Esophagus muscularis mucosa (tissue), 4 donors: Measurements from ENCODE around the gene KLK1. TPM values are rescaled to one million over a fixed set of nuclear protein-coding genes. Genes with fewer than 3 reads are reported as not detected.

ENCODE experiments used
- DNase-seq: peaks from one replicate; pipeline ENCODE4 v3.0.0-alpha.2; 2017; ENCODE audit errors: extremely low spot score
- H3K27ac ChIP-seq, 4 donors: fragments of 200-600 bp; sonication (generic); replicated peaks in 1 of 4; 1 replicate in 3 of 4; 2 replicates in 1 of 4; pipeline ENCODE4 v1.5.1; 2016 to 2019; ENCODE audit warnings: mild to moderate bottlenecking in 1 of 4
- H3K27me3 ChIP-seq, 4 donors: fragments of 200-600 bp; sonication (generic); one replicate each; pipeline versions ENCODE4 v1.5.1 to v1.6.0; 2016 to 2019
- H3K36me3 ChIP-seq, 4 donors: fragments of 200-600 bp; sonication (generic); one replicate each; pipeline ENCODE4 v1.5.1; 2016 to 2019
- H3K4me1 ChIP-seq, 4 donors: fragments of 200-600 bp; sonication (generic); one replicate each; pipeline ENCODE4 v1.5.1; 2016 to 2019
- H3K4me3 ChIP-seq, 4 donors: fragments of 200-600 bp; sonication (generic); 1 replicate in 2 of 4; 2 replicates in 2 of 4; pipeline ENCODE4 v1.5.1; 2016 to 2019; ENCODE audit warnings: mild to moderate bottlenecking in 4 of 4, moderate library complexity in 1 of 4
- H3K9me3 ChIP-seq, 4 donors: fragments of 200-600 bp; sonication (generic); 1 replicate in 3 of 4; 2 replicates in 1 of 4; pipeline ENCODE4 v1.5.1; 2016 to 2019
- CTCF ChIP-seq, 3 experiments: fragments of 200-600 bp in 2 of 3; fragments of 450-650 bp in 1 of 3; sonication (generic) in 2 of 3; IDR thresholded peaks; one replicate each; pipeline ENCODE4 v1.5.1; 2017 to 2019; ENCODE audit warnings: antibody characterized with exemption in 3 of 3, mild to moderate bottlenecking in 2 of 3, moderate library complexity in 1 of 3
- EP300 ChIP-seq: sonication (generic); formaldehyde crosslinking; IDR thresholded peaks from one replicate; pipeline ENCODE4 v1.6.1; 2017; ENCODE audit warnings: antibody characterized with exemption
- POLR2A ChIP-seq: fragments of 450-650 bp; IDR thresholded peaks from one replicate; pipeline ENCODE4 v1.6.1; 2017; ENCODE audit warnings: antibody characterized with exemption, moderate library complexity, mild to moderate bottlenecking, low read depth
- POLR2AphosphoS5 ChIP-seq, 2 donors: sonication (generic); formaldehyde crosslinking; IDR thresholded peaks; one replicate each; pipeline ENCODE4 v1.6.1; 2017; ENCODE audit warnings: antibody characterized with exemption in 2 of 2
- WGBS: methylation state at CpG from one replicate; pipeline ENCODE4 v1.1.5; 2018; 5-methylcytosine and 5-hydroxymethylcytosine counted together
- intact Hi-C: fragments of 100-400 bp; cut with DNase I; formaldehyde crosslinking; loops from one replicate; pipeline ENCODE4 v1.15.1; 2023
- total RNA-seq, 4 donors: library from RNA; depleted of rRNA; stranded (reverse); fragments of >200 nt; gene quantifications; one replicate each; pipeline versions ENCODE4 v1.1.0 to v1.2.1, GENCODE V29; 2016

KLK1 gene
- total RNA-seq: not detected

- no peak within 1 kb of the TSS for H3K4me3 ChIP-seq
- peaks cover 0 to 79% (median 25%) of the 10 kb centered on the region in 4 donors for H3K27me3 ChIP-seq
- intact Hi-C loops: no loop called here
- H3K27ac ChIP-seq: no peak within 1 kb of the TSS
- 68% methylated on average over 10 of the region's 14 CpGs for WGBS
- TF ChIP-seq POLR2AphosphoS5 (IDR thresholded peaks at IDR 0.05) (no peak), POLR2A (no peak), EP300 (no peak), CTCF (IDR thresholded peaks at IDR 0.05) (no peak)
- H3K36me3 ChIP-seq: no peaks in the 10 kb centered on the region
- no peak for DNase-seq
- peaks cover 0 to 14% (median 12%) of the 10 kb centered on the region in 4 donors for H3K4me1 ChIP-seq
- no peaks in the 10 kb centered on the region for H3K9me3 ChIP-seq
These were observed at the start of gene KLK1 for GRCh38 chr19:50823389-50824042. TSS of gene KLK1 (minus strand) at chr19:50823787. CDS start at chr19:50823748, 39 bp downstream.

- H3K36me3 ChIP-seq: no peaks in the 10 kb centered on the region
- H3K4me1 ChIP-seq: no peaks in the 10 kb centered on the region
- no peaks in the 10 kb centered on the region for H3K9me3 ChIP-seq
- no peak within 1 kb of the TSS for H3K4me3 ChIP-seq
- no peak within 1 kb of the TSS for H3K27ac ChIP-seq
- no peak for TF ChIP-seq CTCF (IDR thresholded peaks at IDR 0.05)
- no peak for TF ChIP-seq POLR2AphosphoS5 (IDR thresholded peaks at IDR 0.05)
- no peak for TF ChIP-seq POLR2A
- no peak for TF ChIP-seq EP300
- peaks cover 0 to 92% (median 0%) of the 10 kb centered on the region in 4 donors for H3K27me3 ChIP-seq
- intact Hi-C loops: no loop called here
- WGBS: 83% methylated on average over 3 of the region's 3 CpGs
- DNase-seq: no peak
These were observed 49.5 kb upstream of the KLK1 start, which contains the start of gene KLK2 for GRCh38 chr19:50873056-50873455. TSS of gene KLK2 (plus strand) at chr19:50873439. CDS start at chr19:50873474, 35 bp downstream.

- Histone ChIP-seq H3K36me3 (no peaks in the 10 kb centered on the region), H3K4me3 (no peak overlapping the region), H3K9me3 (no peaks in the 10 kb centered on the region), H3K27ac (no peak overlapping the region), H3K27me3 (peaks cover 0 to 89% (median 0%) of the 10 kb centered on the region in 4 donors), H3K4me1 (no peaks in the 10 kb centered on the region)
- no peak for TF ChIP-seq POLR2AphosphoS5 (IDR thresholded peaks at IDR 0.05)
- TF ChIP-seq POLR2A: no peak
- TF ChIP-seq CTCF (IDR thresholded peaks at IDR 0.05): no peak
- DNase-seq: no peak
- 59% methylated on average over 20 of the region's 26 CpGs for WGBS
- intact Hi-C loops: no loop called here
These were observed 47.0 kb upstream of the KLK1 start for GRCh38 chr19:50870417-50871089.

DNA sequence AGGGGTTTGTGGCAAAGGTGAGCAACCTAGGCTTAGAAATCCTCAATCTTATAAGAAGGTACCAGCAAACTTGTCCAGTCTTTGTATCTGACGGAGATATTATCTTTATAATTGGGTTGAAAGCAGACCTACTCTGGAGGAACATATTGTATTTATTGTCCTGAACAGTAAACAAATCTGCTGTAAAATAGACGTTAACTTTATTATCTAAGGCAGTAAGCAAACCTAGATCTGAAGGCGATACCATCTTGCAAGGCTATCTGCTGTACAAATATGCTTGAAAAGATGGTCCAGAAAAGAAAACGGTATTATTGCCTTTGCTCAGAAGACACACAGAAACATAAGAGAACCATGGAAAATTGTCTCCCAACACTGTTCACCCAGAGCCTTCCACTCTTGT lies 45.9 kb upstream of the KLK1 start:
- intact Hi-C loops: no loop called here
- Histone ChIP-seq H3K27ac (no peak overlapping the region), H3K36me3 (no peaks in the 10 kb centered on the region), H3K4me1 (no peaks in the 10 kb centered on the region), H3K9me3 (no peaks in the 10 kb centered on the region), H3K27me3 (peaks cover 0 to 79% (median 0%) of the 10 kb centered on the region in 4 donors), H3K4me3 (no peak overlapping the region)
- WGBS: 86% methylated on average over 4 of the region's 4 CpGs
- no peak for TF ChIP-seq CTCF (IDR thresholded peaks at IDR 0.05)
- no peak for TF ChIP-seq EP300
- TF ChIP-seq POLR2A: no peak
- TF ChIP-seq POLR2AphosphoS5 (IDR thresholded peaks at IDR 0.05): no peak
- DNase-seq: no peak
